A549 treated with RU486 at 1 μM for 4 hours (cell line): ENCODE results near the gene RIPK1. TPM values are rescaled to one million over a fixed set of nuclear protein-coding genes. Genes with fewer than 3 reads are reported as not detected.

Experiments used
- total RNA-seq: library from RNA; stranded (reverse); fragments of 200-300 nt; extraction: Qiagen RNA extraction; gene quantifications from 5 replicates; pipeline ENCODE4 v1.2.3, GENCODE V29; 2022; ENCODE audit warnings: low read depth

The RIPK1 gene
- total RNA-seq = 12.1 to 15.3 TPM (median 12.7 TPM) in 5 replicates

DNA sequence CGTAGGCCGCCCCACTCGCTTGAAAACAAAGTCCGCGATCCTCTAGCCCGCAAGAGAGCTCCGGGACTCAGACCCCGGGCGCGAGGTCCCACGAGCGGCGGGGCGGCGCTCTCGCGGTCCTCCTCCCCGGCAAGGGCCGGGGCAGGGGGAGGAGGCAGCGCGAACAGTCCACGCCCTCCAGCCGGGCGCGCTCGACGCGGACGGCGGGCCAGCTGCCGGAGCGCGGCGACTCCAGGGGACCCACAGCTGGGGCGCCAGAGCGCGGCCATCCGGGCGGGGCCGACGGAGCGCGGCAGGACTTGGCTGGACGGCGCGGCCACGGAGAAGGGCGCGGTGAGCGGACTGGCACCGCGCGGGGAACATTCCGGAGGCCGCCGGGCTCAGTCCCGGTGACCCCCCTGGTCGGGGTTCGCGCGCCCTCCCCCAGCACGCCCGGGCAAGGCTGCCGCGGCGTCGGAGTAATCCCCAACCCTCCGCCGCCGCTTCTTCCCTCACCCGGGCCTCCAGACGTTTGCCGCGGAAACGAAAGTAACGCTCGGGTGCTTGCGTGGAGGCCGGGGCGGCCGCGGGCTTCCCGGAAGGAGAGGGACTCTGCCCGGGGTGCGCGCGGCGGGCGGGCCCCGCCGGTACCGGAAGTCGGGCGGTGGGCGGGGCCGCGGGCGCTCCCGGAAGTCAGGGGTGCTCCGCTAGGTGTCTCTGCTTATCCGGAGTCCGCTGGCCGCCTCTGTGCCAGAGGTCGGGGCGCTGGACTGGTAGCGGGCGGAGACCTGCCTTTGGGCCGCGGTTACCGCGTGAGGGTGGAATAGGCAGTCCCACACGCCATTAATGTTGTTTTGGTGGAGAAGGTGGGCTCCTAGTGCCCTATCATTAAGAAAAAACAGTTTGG, at the start of gene RIPK1:
TSS of gene RIPK1 (plus strand) at position 166 of the 886 bp plus-strand sequence. CDS start 8,330 bp downstream, outside the sequence.

GRCh38 chr6:3118353-3119039, 50.2 kb downstream of the RIPK1 start, which contains the start of gene BPHL:
Gene BPHL (plus strand): TSS chr6:3118711. CDS start chr6:3118741, 30 bp downstream.

GRCh38 chr6:3157131-3157933, 89.0 kb downstream of the RIPK1 start, which contains the start of gene TUBB2A:
Gene TUBB2A (minus strand): TSS chr6:3157544. CDS start chr6:3157463, 81 bp downstream.

Other genes with a start within 250 kb of the RIPK1 start
- gene SERPINB1, start 226.6 kb upstream of the RIPK1 start, total RNA-seq = 47.7 to 58.4 TPM (median 54.3 TPM) in 5 replicates
- 6.6 to 12.7 TPM (median 12.1 TPM) in 5 replicates for gene SERPINB9, start 165.2 kb upstream of the RIPK1 start, total RNA-seq
- 143 to 151 TPM (median 144 TPM) in 5 replicates for gene SERPINB6, start 96.9 kb upstream of the RIPK1 start, total RNA-seq
- gene NQO2, start 68.6 kb upstream of the RIPK1 start, total RNA-seq = 64.9 to 96.9 TPM (median 83.1 TPM) in 5 replicates
- 17.5 to 30.6 TPM (median 22.9 TPM) in 5 replicates for gene BPHL, start 50.2 kb downstream of the RIPK1 start, total RNA-seq
- 68.2 to 86.6 TPM (median 79.6 TPM) in 5 replicates for gene TUBB2A, start 89.0 kb downstream of the RIPK1 start, total RNA-seq
- 11.8 to 13.2 TPM (median 12.2 TPM) in 5 replicates for gene TUBB2B, start 159.2 kb downstream of the RIPK1 start, total RNA-seq
- gene PSMG4, start 190.5 kb downstream of the RIPK1 start, total RNA-seq = 19.3 to 30.0 TPM (median 27.7 TPM) in 5 replicates